Stomach smooth muscle (tissue), 2 donors: ENCODE measurements around the gene DPF3.

Experiments used
- H3K27ac ChIP-seq: one replicate; pipeline ENCODE4 v1.7.0; 2013; ENCODE audit warnings: mild to moderate bottlenecking, low read length, inconsistent platforms
- H3K27me3 ChIP-seq, 2 donors: one replicate each; pipeline ENCODE4 v1.7.0; 2013; ENCODE audit warnings: low read length in 2 of 2; ENCODE audit not compliant: insufficient read depth in 2 of 2, control insufficient read depth in 1 of 2
- H3K36me3 ChIP-seq, 2 donors: one replicate each; pipeline ENCODE4 v1.7.0; 2013; ENCODE audit warnings: low read length in 2 of 2; ENCODE audit not compliant: control insufficient read depth in 2 of 2, insufficient read depth in 2 of 2
- H3K4me1 ChIP-seq: one replicate; pipeline ENCODE4 v1.7.0; 2013; ENCODE audit warnings: low read length; ENCODE audit not compliant: control insufficient read depth, insufficient read depth
- H3K4me3 ChIP-seq, 2 donors: one replicate each; pipeline ENCODE4 v1.7.0; 2013; ENCODE audit warnings: low read length in 2 of 2
- H3K9ac ChIP-seq, 2 donors: one replicate each; pipeline ENCODE4 v1.7.0; 2013; ENCODE audit warnings: low read length in 2 of 2, mild to moderate bottlenecking in 1 of 2
- H3K9me3 ChIP-seq, 2 donors: one replicate each; pipeline ENCODE4 v1.7.0; 2013; ENCODE audit warnings: low read length in 2 of 2; ENCODE audit not compliant: control insufficient read depth in 2 of 2
- donor health status: healthy.
- donor health status: Pancreatic carcinoma.

The DPF3 gene

DNA sequence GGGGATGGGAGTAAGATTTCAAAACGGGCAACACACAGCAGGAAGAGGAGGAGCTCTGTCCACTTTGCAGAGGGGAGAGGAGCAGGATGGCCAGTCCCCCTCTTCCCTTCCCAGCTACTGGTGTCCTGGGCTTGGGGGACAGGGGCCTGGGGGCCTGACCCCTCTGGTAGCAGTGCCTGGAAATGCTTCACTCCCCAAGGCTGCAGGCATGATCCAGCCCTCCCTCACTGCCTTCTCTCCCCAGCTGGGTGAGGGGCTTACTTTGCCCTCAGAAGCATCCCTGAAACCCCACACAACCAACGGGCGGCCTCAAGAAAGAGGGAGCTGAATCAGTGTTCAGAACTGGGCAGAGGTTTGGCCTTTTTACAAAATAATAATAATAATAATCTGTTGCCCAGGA, 279.5 kb downstream of the DPF3 start:
- no peaks in the 10 kb centered on the region for H3K9me3 ChIP-seq
- peaks cover 27% of the 10 kb centered on the region for H3K4me1 ChIP-seq
- no peaks in the 10 kb centered on the region for H3K36me3 ChIP-seq
- no peak overlapping the region for H3K27ac ChIP-seq
- H3K9ac ChIP-seq: no peak overlapping the region
- H3K4me3 ChIP-seq: no peak overlapping the region
- no peaks in the 10 kb centered on the region for H3K27me3 ChIP-seq

DNA sequence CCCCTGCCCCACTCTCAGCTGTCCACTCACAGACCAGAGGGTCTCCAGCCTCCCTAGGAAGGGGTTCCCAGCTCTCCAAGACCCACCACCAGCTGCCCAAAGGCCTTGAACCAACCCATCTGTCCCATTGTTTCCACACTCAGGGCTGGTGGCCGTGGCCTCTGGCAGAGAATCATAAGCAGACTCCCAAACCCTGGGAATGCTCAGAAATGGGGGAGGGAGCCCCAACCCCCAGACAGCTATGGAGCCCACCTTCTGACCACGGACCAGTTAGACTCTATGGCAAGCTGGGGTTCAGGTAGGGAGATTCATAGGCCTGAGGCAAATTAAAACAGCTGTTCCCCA, 280.0 kb downstream of the DPF3 start:
- H3K27ac ChIP-seq: no peak overlapping the region
- H3K4me1 ChIP-seq: peaks cover 27% of the 10 kb centered on the region
- no peaks in the 10 kb centered on the region for H3K9me3 ChIP-seq
- no peaks in the 10 kb centered on the region for H3K36me3 ChIP-seq
- H3K4me3 ChIP-seq: no peak overlapping the region
- no peaks in the 10 kb centered on the region for H3K27me3 ChIP-seq
- H3K9ac ChIP-seq: no peak overlapping the region

DNA sequence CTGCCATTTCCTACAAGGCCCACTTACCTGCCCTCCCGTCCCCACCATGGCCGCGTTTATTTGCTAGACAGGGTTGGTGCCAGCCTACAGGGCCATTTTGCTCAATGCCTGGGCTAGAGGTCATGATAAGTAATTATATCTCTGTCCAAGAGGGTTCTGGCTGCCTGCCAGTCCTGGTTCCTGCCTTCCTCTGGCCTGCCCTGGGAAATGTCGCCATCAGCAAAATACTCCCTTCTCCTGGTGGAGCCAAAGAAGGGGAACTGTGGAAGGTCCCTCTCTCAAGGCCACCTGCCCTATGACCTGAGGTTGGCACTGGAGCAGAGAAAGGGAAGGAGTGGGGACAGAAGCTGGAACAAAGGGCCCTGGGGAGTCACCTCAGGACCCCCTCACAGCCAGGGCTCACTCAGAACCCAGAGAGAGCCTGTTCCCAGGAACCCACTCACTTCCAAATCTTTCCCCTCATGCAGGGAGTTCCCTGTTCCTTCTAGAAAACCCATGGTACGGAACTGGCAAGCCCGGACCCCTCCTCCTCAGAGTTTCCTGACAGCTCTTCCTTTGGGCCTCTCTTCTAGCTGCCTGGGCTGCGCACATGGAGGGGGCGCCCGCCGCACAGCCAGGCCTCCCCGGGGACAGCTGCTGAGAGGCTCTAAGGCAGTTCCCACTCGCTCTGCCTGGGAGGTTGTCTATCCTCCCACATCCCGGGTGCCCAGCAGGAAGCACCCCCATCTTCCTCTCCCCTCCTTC, 280.5 kb downstream of the DPF3 start:
- no peak overlapping the region for H3K4me3 ChIP-seq
- H3K4me1 ChIP-seq: peaks cover 27% of the 10 kb centered on the region
- no peaks in the 10 kb centered on the region for H3K9me3 ChIP-seq
- no peak overlapping the region for H3K9ac ChIP-seq
- no peaks in the 10 kb centered on the region for H3K36me3 ChIP-seq
- H3K27ac ChIP-seq: no peak overlapping the region
- H3K27me3 ChIP-seq: no peaks in the 10 kb centered on the region

DNA sequence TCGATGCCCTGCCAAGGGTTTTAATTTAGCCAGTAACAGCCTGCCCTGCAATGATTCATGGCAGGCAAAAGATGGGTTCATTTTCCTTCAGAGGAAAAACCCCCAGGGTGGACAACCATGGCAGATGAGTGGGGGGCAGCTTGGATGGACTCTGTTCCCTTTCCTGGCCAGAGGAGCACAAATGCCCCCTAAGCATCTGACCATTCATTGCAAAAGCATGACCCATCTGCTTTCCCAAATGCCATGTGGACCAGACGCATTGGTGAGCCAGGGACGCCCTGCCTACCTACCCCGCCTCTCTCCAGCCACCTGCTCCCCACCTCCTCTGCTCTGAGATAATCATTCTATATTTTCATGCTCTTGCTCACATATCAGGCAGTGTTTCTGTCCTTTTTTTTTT, 281.9 kb downstream of the DPF3 start:
- Histone ChIP-seq H3K9me3 (no peaks in the 10 kb centered on the region), H3K4me3 (no peak overlapping the region), H3K4me1 (peaks cover 16% of the 10 kb centered on the region), H3K9ac (no peak overlapping the region), H3K27me3 (no peaks in the 10 kb centered on the region), H3K27ac (no peak overlapping the region), H3K36me3 (no peaks in the 10 kb centered on the region)

- H3K27me3 ChIP-seq: no peaks in the 10 kb centered on the region
These were observed 282.4 kb downstream of the DPF3 start for GRCh38 chr14:72611506-72611905.

GRCh38 chr14:72610831-72611200, 283.1 kb downstream of the DPF3 start:
- H3K9ac ChIP-seq: no peak overlapping the region
- H3K4me1 ChIP-seq: peaks cover 5% of the 10 kb centered on the region
- H3K27ac ChIP-seq: no peak overlapping the region
- H3K4me3 ChIP-seq: no peak overlapping the region
- no peaks in the 10 kb centered on the region for H3K9me3 ChIP-seq
- H3K27me3 ChIP-seq: no peaks in the 10 kb centered on the region
- no peaks in the 10 kb centered on the region for H3K36me3 ChIP-seq

More at GRCh38 chr14:72611506-72611905, 282.4 kb downstream of the DPF3 start:
- Histone ChIP-seq H3K27ac (no peak overlapping the region), H3K36me3 (no peaks in the 10 kb centered on the region), H3K4me1 (peaks cover 11% of the 10 kb centered on the region), H3K9me3 (no peaks in the 10 kb centered on the region), H3K9ac (no peak overlapping the region), H3K4me3 (no peak overlapping the region)

GRCh38 chr14:72610096-72610830, 283.6 kb downstream of the DPF3 start:
- no peaks in the 10 kb centered on the region for H3K9me3 ChIP-seq
- no peak overlapping the region for H3K9ac ChIP-seq
- H3K36me3 ChIP-seq: no peaks in the 10 kb centered on the region
- H3K27me3 ChIP-seq: no peaks in the 10 kb centered on the region
- no peak overlapping the region for H3K27ac ChIP-seq
- H3K4me1 ChIP-seq: no peaks in the 10 kb centered on the region
- no peak overlapping the region for H3K4me3 ChIP-seq

- H3K9ac ChIP-seq: no peak overlapping the region
- H3K9me3 ChIP-seq: no peaks in the 10 kb centered on the region
- H3K27me3 ChIP-seq: peaks cover 0 to 3% of the 10 kb centered on the region in 2 donors
- no peaks in the 10 kb centered on the region for H3K36me3 ChIP-seq
- no peak overlapping the region for H3K4me3 ChIP-seq
- no peak overlapping the region for H3K27ac ChIP-seq
- H3K4me1 ChIP-seq: no peaks in the 10 kb centered on the region
These were observed 284.5 kb downstream of the DPF3 start for GRCh38 chr14:72609205-72609916.

- Histone ChIP-seq H3K9me3 (no peaks in the 10 kb centered on the region), H3K36me3 (no peaks in the 10 kb centered on the region), H3K4me3 (no peak overlapping the region), H3K27ac (no peak overlapping the region), H3K4me1 (no peaks in the 10 kb centered on the region), H3K27me3 (peaks cover 0 to 3% of the 10 kb centered on the region in 2 donors), H3K9ac (no peak overlapping the region)
These were observed 285.3 kb downstream of the DPF3 start for GRCh38 chr14:72608391-72609204.

GRCh38 chr14:72607386-72608130, 286.3 kb downstream of the DPF3 start:
- Histone ChIP-seq H3K27me3 (peaks cover 0 to 3% of the 10 kb centered on the region in 2 donors), H3K4me3 (no peak overlapping the region), H3K27ac (no peak overlapping the region), H3K9ac (no peak overlapping the region), H3K9me3 (no peaks in the 10 kb centered on the region), H3K4me1 (no peaks in the 10 kb centered on the region), H3K36me3 (no peaks in the 10 kb centered on the region)
